ENCODE results near the gene PRKCZ.
A peak's percentile ranks its signal among the peaks of the same experiment; 100 is the strongest.

PRKCZ gene

DNA sequence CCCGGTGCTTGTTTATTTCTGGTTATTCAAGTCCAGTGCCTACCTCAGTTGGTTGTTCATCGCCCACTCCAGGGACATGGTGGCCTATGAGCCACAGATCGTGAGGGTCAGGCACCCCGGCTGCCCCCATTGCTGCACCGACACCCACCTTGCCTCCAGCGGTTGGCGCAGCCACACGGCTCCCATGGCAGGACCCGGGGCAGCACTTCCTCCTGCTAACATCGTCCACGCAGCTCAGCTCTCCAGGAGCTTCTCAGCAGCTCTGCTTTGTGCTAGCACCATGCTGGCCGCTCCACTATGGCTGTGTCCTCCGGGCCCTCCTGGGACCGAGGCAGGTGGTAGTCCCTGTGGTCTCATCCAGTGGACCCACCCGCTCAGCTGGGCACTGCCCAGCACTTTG, 13.9 kb upstream of the PRKCZ start:
- peaks cover 0 to 2% of the 10 kb centered on the region in 2 donors for H3K27me3 ChIP-seq (ENCODE audit: control insufficient read depth in 2 of 2, insufficient read depth in 2 of 2, low read length in 2 of 2)
- H3K4me1 ChIP-seq (ENCODE audit: control insufficient read depth in 2 of 2, insufficient read depth in 2 of 2, low read length in 2 of 2): no peaks in the 10 kb centered on the region
- no peak overlapping the region for H3K27ac ChIP-seq (ENCODE audit: low read depth in 2 of 2, low read length in 2 of 2)
- H3K9me3 ChIP-seq (ENCODE audit: control insufficient read depth in 2 of 2, low read length in 2 of 2): no peaks in the 10 kb centered on the region
- no peaks in the 10 kb centered on the region for H3K36me3 ChIP-seq (ENCODE audit: control insufficient read depth in 2 of 2, insufficient read depth in 2 of 2, low read length in 2 of 2)
- no peak overlapping the region for H3K4me3 ChIP-seq (ENCODE audit: low read length in 2 of 2)
- H3K9ac ChIP-seq (ENCODE audit: low read depth in 1 of 2, low read length in 2 of 2): no peak overlapping the region

DNA sequence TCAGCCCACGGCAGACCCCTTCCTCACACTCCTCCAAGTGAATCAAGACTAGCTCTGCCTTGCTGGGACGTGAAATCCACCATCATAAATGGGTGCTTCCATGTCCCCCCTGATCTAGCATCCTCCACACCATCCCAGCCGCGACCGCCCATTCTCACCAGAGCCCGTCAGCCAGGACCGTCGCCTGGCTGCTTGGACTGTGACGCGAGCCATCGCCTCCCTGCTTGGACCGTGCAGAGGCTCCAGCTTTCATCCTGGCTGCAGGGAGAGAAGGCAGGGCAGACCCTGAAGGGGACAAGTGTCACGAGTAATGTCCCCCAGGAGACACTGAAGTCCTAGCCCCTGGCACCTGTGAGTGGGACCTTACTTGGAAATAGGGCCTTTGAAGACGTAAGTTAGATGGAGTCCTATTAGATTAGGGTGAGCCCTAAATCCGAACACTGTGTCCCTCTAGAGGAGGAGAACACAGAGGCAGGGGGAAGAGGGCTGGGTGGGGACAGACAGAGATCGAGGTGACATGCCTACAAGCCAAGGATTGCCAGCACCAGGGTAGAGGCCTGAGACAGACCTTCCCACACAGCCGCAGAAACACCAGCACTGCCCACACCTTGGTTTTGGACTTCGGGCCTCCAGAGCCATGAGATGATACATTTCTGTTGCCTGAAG, 12.8 kb upstream of the PRKCZ start:
- Histone ChIP-seq H3K4me1 (ENCODE audit: control insufficient read depth in 2 of 2, insufficient read depth in 2 of 2, low read length in 2 of 2) (no peaks in the 10 kb centered on the region), H3K9ac (ENCODE audit: low read depth in 1 of 2, low read length in 2 of 2) (no peak overlapping the region), H3K4me3 (ENCODE audit: low read length in 2 of 2) (no peak overlapping the region), H3K27me3 (ENCODE audit: control insufficient read depth in 2 of 2, insufficient read depth in 2 of 2, low read length in 2 of 2) (peaks cover 0 to 4% of the 10 kb centered on the region in 2 donors), H3K36me3 (ENCODE audit: control insufficient read depth in 2 of 2, insufficient read depth in 2 of 2, low read length in 2 of 2) (no peaks in the 10 kb centered on the region), H3K27ac (ENCODE audit: low read depth in 2 of 2, low read length in 2 of 2) (no peak overlapping the region), H3K9me3 (ENCODE audit: control insufficient read depth in 2 of 2, low read length in 2 of 2) (no peaks in the 10 kb centered on the region)

DNA sequence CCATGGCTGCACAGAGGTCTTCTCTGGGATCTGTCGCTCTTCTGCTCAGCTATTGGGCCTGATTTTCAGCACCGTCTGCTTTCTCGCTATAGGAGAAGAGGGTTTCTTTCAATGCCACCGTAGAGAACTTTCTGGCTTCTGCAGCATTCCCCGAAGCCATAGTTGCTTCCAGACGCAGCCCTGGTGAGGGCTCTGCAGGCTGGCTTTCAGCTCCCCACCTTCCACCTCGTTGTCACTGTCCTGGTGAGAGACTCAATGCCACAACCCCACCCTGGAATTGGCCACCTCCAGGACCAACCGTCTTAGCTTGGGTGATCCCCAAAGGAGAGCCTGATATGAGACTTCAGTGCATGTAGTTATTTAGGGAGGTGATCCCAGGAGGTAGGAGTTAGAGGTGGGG, 12.0 kb upstream of the PRKCZ start:
- H3K4me1 ChIP-seq (ENCODE audit: control insufficient read depth in 2 of 2, insufficient read depth in 2 of 2, low read length in 2 of 2): peaks cover 0 to 2% of the 10 kb centered on the region in 2 donors
- no peaks in the 10 kb centered on the region for H3K9me3 ChIP-seq (ENCODE audit: control insufficient read depth in 2 of 2, low read length in 2 of 2)
- H3K4me3 ChIP-seq (ENCODE audit: low read length in 2 of 2): no peak overlapping the region
- no peak overlapping the region for H3K27ac ChIP-seq (ENCODE audit: low read depth in 2 of 2, low read length in 2 of 2)
- H3K27me3 ChIP-seq (ENCODE audit: control insufficient read depth in 2 of 2, insufficient read depth in 2 of 2, low read length in 2 of 2): peaks cover 0 to 4% of the 10 kb centered on the region in 2 donors
- H3K36me3 ChIP-seq (ENCODE audit: control insufficient read depth in 2 of 2, insufficient read depth in 2 of 2, low read length in 2 of 2): no peaks in the 10 kb centered on the region
- H3K9ac ChIP-seq (ENCODE audit: low read depth in 1 of 2, low read length in 2 of 2): no peak overlapping the region

DNA sequence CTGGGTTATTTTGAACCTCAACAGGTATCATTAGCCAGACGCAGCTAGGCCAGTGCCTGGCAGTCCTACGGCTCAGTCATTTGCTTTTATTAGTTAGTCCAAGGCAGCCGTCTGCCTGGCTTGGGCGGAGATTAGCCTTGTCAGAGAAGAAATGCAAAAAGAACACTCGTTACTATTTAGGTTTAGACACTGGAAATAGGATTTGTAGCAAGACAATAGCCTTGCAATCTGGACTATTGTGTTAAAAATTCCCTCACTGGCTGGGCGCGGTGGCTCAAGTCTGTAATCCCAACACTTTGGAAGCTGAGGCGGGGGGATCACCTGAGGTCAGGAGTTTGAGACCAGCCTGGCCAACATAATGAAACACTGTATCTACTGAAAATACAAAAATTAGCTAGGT, 11.0 kb upstream of the PRKCZ start:
- H3K9ac ChIP-seq (ENCODE audit: low read depth in 1 of 2, low read length in 2 of 2): no peak overlapping the region
- peaks cover 5 to 10% of the 10 kb centered on the region in 2 donors for H3K4me1 ChIP-seq (ENCODE audit: control insufficient read depth in 2 of 2, insufficient read depth in 2 of 2, low read length in 2 of 2)
- H3K27ac ChIP-seq (ENCODE audit: low read depth in 2 of 2, low read length in 2 of 2): no peak overlapping the region
- no peak overlapping the region for H3K4me3 ChIP-seq (ENCODE audit: low read length in 2 of 2)
- H3K27me3 ChIP-seq (ENCODE audit: control insufficient read depth in 2 of 2, insufficient read depth in 2 of 2, low read length in 2 of 2): peaks cover 0 to 2% of the 10 kb centered on the region in 2 donors
- no peaks in the 10 kb centered on the region for H3K36me3 ChIP-seq (ENCODE audit: control insufficient read depth in 2 of 2, insufficient read depth in 2 of 2, low read length in 2 of 2)
- no peaks in the 10 kb centered on the region for H3K9me3 ChIP-seq (ENCODE audit: control insufficient read depth in 2 of 2, low read length in 2 of 2)

DNA sequence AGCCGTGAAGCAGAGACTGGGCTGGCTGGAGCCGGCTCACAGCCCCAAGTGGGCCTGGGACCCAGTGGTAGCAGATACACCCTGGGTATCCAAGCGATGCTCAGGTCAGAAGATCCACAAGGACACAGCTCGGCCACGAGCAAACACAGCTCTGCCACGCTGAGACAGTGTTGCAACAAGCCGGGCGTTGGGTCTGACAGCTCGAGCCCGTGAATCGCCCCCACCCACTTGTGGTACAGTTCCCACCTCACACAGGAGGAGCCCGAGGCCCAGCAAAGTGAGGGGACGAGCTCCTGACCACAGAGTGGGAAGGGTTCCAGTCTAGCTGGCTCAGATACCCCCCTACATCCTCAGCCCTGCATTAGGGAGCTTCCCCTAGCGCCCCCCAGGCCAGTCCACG, 8.9 kb upstream of the PRKCZ start:
- H3K4me1 ChIP-seq (ENCODE audit: control insufficient read depth in 2 of 2, insufficient read depth in 2 of 2, low read length in 2 of 2): peaks cover 15 to 23% of the 10 kb centered on the region in 2 donors
- H3K36me3 ChIP-seq (ENCODE audit: control insufficient read depth in 2 of 2, insufficient read depth in 2 of 2, low read length in 2 of 2): no peaks in the 10 kb centered on the region
- H3K4me3 ChIP-seq (ENCODE audit: low read length in 2 of 2): no peak overlapping the region
- H3K27me3 ChIP-seq (ENCODE audit: control insufficient read depth in 2 of 2, insufficient read depth in 2 of 2, low read length in 2 of 2): peaks cover 0 to 2% of the 10 kb centered on the region in 2 donors
- H3K9ac ChIP-seq (ENCODE audit: low read depth in 1 of 2, low read length in 2 of 2): no peak overlapping the region
- no peaks in the 10 kb centered on the region for H3K9me3 ChIP-seq (ENCODE audit: control insufficient read depth in 2 of 2, low read length in 2 of 2)
- no peak overlapping the region for H3K27ac ChIP-seq (ENCODE audit: low read depth in 2 of 2, low read length in 2 of 2)

DNA sequence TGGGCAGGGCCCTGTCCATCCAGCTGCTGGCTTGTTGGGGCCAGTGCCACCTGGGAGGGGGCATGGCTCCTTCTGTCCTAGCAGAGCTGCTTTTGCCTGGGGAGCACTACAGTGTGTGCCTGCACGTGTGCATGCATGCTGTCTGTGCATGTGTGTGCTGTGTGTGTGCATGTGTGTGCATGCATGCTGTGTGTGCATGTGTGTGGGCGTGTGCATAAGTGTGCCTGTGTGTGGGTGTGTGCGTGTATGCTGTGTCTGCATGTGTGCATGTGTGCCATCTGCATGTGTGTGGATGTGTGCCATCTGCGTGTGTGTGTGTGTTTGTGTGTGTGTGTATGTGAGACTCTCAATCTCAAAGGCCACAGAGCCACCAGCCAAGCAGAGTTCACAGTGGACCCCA, 8.3 kb upstream of the PRKCZ start:
- H3K36me3 ChIP-seq (ENCODE audit: control insufficient read depth in 2 of 2, insufficient read depth in 2 of 2, low read length in 2 of 2): no peaks in the 10 kb centered on the region
- H3K9ac ChIP-seq (ENCODE audit: low read depth in 1 of 2, low read length in 2 of 2): no peak overlapping the region
- no peak overlapping the region for H3K4me3 ChIP-seq (ENCODE audit: low read length in 2 of 2)
- H3K27ac ChIP-seq (ENCODE audit: low read depth in 2 of 2, low read length in 2 of 2): no peak overlapping the region
- H3K4me1 ChIP-seq (ENCODE audit: control insufficient read depth in 2 of 2, insufficient read depth in 2 of 2, low read length in 2 of 2): peaks cover 19 to 29% of the 10 kb centered on the region in 2 donors
- H3K9me3 ChIP-seq (ENCODE audit: control insufficient read depth in 2 of 2, low read length in 2 of 2): no peaks in the 10 kb centered on the region
- peaks cover 0 to 2% of the 10 kb centered on the region in 2 donors for H3K27me3 ChIP-seq (ENCODE audit: control insufficient read depth in 2 of 2, insufficient read depth in 2 of 2, low read length in 2 of 2)

DNA sequence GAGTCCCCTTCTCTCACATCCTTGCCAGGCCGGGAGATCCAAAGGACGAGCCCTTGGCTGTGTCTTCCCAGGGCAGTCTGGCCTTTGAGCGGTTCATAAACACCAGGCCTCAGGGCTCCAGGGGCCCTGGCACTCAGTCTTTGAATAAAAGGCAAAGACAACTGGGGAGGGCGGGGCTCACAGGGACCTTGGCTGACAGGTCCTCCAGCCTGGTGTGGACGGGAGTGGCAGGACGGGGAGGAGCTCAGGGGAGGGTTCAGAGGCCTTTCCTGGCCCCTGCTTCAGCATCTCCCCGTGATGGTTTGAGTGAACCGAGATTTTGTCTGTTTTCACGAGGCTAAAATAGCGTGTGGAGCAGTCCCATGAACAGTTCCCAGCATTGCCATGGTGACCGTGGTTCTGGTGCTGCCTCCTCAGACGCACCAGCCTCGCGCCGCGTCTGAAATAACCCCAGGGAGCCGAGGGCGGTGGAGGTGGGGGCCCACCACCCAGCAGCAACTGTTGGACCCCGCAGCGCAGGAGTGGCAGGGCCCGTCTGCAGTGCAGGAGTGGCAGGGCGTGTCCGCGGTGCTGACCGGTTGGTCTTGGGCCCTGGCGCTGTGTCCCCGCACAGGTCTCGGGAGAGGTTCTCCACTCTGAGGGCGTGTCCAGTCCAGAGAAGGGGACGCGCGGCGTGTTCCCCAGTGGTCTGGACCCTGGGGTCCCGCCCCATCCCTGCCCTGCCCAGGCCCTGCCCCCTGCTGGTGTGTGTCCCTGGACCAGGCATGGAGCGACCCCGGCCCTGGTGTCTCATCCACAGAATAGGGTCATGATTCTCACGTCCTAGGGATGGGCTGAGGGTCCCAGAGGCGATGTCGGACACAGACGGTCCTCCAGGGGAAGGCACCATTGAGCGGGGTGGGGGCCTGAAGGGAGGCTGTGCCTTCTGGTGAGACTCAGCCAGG, 7.1 kb upstream of the PRKCZ start:
- Histone ChIP-seq H3K9me3 (ENCODE audit: control insufficient read depth in 2 of 2, low read length in 2 of 2) (no peaks in the 10 kb centered on the region), H3K27me3 (ENCODE audit: control insufficient read depth in 2 of 2, insufficient read depth in 2 of 2, low read length in 2 of 2) (peaks cover 0 to 2% of the 10 kb centered on the region in 2 donors), H3K27ac (ENCODE audit: low read depth in 2 of 2, low read length in 2 of 2) (no peak overlapping the region), H3K4me3 (ENCODE audit: low read length in 2 of 2) (no peak overlapping the region), H3K9ac (ENCODE audit: low read depth in 1 of 2, low read length in 2 of 2) (no peak overlapping the region), H3K4me1 (ENCODE audit: control insufficient read depth in 2 of 2, insufficient read depth in 2 of 2, low read length in 2 of 2) (peaks cover 25 to 41% of the 10 kb centered on the region in 2 donors), H3K36me3 (ENCODE audit: control insufficient read depth in 2 of 2, insufficient read depth in 2 of 2, low read length in 2 of 2) (no peaks in the 10 kb centered on the region)

DNA sequence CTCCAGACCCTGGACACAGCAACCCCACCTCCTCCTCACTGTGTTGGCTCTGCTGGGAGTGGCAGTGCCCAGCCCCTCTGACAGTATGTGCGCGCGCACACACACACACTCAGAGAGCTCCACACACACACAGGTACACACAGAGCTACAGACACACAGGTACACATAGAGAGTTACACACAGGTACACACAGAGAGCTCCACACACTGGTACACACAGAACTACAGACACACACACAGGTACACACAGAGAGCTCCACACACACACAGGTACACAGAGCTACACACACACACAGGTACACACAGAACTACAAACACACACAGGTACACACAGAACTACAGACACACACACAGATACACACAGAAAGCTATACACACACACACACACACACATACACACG, 6.3 kb upstream of the PRKCZ start:
- no peak overlapping the region for H3K27ac ChIP-seq (ENCODE audit: low read depth in 2 of 2, low read length in 2 of 2)
- peaks cover 30 to 49% of the 10 kb centered on the region in 2 donors for H3K4me1 ChIP-seq (ENCODE audit: control insufficient read depth in 2 of 2, insufficient read depth in 2 of 2, low read length in 2 of 2)
- no peaks in the 10 kb centered on the region for H3K9me3 ChIP-seq (ENCODE audit: control insufficient read depth in 2 of 2, low read length in 2 of 2)
- no peak overlapping the region for H3K9ac ChIP-seq (ENCODE audit: low read depth in 1 of 2, low read length in 2 of 2)
- no peaks in the 10 kb centered on the region for H3K36me3 ChIP-seq (ENCODE audit: control insufficient read depth in 2 of 2, insufficient read depth in 2 of 2, low read length in 2 of 2)
- no peak overlapping the region for H3K4me3 ChIP-seq (ENCODE audit: low read length in 2 of 2)
- peaks cover 0 to 2% of the 10 kb centered on the region in 2 donors for H3K27me3 ChIP-seq (ENCODE audit: control insufficient read depth in 2 of 2, insufficient read depth in 2 of 2, low read length in 2 of 2)

DNA sequence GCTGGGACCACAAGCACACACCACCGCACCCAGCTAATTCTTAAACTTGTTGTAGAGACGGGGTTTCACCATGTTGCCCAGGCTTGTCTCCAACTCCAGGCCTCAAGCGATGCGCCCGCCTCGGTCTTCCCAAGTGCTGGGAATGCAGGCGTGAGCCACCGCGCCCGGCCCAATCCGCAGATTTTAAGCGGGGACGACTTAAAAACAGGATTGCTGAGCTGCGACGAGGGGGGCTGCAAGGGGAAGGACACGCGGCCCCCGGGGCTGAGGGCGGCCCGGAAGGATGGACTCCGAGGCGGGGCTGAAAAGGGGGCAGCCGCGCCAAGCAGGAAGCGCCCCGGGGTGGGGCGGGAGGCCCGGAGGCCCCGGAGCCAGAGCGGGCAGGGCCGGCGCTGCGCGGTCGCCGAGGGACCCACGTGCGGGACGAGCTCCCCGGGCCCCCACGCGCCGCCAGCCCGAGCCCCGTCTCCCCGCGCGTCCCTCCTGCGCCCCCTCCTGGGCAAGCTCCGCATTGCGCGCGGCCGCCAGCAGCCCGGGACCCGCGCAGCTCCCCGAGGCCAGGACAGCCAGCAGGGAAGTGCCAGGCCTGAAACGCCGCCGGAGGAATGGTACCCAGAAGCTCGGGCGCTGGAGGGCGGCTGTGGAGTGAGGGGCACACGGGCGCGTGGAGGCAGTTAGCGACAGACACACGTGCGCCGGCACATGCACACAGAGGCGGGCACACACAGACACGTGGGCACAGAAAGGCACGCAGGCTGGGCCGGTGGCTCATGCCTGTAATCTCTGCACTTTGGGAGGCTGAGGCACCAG, 5.5 kb upstream of the PRKCZ start:
- Histone ChIP-seq H3K27ac (ENCODE audit: low read depth in 2 of 2, low read length in 2 of 2) (no peak overlapping the region), H3K9me3 (ENCODE audit: control insufficient read depth in 2 of 2, low read length in 2 of 2) (no peaks in the 10 kb centered on the region), H3K9ac (ENCODE audit: low read depth in 1 of 2, low read length in 2 of 2) (peak overlapping the region in 1 of 2 donors; percentile 54), H3K27me3 (ENCODE audit: control insufficient read depth in 2 of 2, insufficient read depth in 2 of 2, low read length in 2 of 2) (peaks cover 0 to 2% of the 10 kb centered on the region in 2 donors), H3K4me3 (ENCODE audit: low read length in 2 of 2) (peak overlapping the region; percentile 20 to 35), H3K36me3 (ENCODE audit: control insufficient read depth in 2 of 2, insufficient read depth in 2 of 2, low read length in 2 of 2) (no peaks in the 10 kb centered on the region), H3K4me1 (ENCODE audit: control insufficient read depth in 2 of 2, insufficient read depth in 2 of 2, low read length in 2 of 2) (peaks cover 37 to 57% of the 10 kb centered on the region in 2 donors)

Data from mucosa of rectum (tissue), 2 donors.